ENCODE data around the gene KRTAP10-11. TPM values are rescaled to one million over a fixed set of nuclear protein-coding genes. Genes with fewer than 3 reads are reported as not detected.

KRTAP10-11 gene
- total and polyA plus RNA-seq, 2 donors from 2014 or later = not detected

DNA sequence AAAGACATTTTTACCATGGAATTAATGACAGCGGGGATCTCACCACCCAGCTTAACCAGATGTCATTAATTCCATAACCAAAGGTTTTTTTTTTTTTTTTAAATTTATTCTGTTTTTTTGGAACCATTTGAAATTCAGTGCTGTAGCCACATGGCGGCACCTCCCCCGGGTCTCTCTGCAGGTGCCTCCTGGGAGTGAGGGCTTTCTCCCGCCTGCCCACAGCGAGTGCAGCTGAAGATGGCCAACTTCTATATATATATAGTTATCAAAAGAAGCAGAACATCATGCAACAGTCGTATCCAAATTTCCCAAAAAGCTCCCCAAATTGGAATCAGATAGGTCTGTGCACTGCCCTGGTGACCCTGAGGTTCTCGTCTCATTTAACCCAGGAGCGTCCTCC is 30.7 kb upstream of the KRTAP10-11 start:
- TF ChIP-seq, protein P1, sequence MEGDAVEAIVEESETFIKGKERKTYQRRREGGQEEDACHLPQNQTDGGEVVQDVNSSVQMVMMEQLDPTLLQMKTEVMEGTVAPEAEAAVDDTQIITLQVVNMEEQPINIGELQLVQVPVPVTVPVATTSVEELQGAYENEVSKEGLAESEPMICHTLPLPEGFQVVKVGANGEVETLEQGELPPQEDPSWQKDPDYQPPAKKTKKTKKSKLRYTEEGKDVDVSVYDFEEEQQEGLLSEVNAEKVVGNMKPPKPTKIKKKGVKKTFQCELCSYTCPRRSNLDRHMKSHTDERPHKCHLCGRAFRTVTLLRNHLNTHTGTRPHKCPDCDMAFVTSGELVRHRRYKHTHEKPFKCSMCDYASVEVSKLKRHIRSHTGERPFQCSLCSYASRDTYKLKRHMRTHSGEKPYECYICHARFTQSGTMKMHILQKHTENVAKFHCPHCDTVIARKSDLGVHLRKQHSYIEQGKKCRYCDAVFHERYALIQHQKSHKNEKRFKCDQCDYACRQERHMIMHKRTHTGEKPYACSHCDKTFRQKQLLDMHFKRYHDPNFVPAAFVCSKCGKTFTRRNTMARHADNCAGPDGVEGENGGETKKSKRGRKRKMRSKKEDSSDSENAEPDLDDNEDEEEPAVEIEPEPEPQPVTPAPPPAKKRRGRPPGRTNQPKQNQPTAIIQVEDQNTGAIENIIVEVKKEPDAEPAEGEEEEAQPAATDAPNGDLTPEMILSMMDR (IDR thresholded peaks at IDR 0.05; ENCODE audit: borderline replicate concordance, extremely low read depth, insufficient read depth) = no peak
- Histone ChIP-seq H3K4me3 (ENCODE audit: low read length in 3 of 3) (no peak overlapping the region), H3K9ac (ENCODE audit: low read length in 3 of 3) (no peak overlapping the region), H3K4me1 (ENCODE audit: control insufficient read depth in 2 of 3, insufficient read depth in 2 of 3, low read depth in 1 of 3, low read length in 3 of 3) (no peaks in the 10 kb centered on the region), H3K27ac (ENCODE audit: low read depth in 2 of 2, low read length in 2 of 2) (no peak overlapping the region), H3K9me3 (ENCODE audit: control insufficient read depth in 2 of 3, insufficient read depth in 1 of 3, low read length in 3 of 3) (peaks cover 0 to 5% (median 0%) of the 10 kb centered on the region in 3 donors), H3K27me3 (ENCODE audit: control insufficient read depth, insufficient read depth, low read length) (no peaks in the 10 kb centered on the region), H3K36me3 (ENCODE audit: control insufficient read depth in 2 of 3, insufficient read depth in 3 of 3, low read length in 3 of 3) (no peaks in the 10 kb centered on the region)
- intact Hi-C loops (cut with DNase I) = no loop called here
- FAIRE-seq (no peak), DNase-seq (no peak)

DNA sequence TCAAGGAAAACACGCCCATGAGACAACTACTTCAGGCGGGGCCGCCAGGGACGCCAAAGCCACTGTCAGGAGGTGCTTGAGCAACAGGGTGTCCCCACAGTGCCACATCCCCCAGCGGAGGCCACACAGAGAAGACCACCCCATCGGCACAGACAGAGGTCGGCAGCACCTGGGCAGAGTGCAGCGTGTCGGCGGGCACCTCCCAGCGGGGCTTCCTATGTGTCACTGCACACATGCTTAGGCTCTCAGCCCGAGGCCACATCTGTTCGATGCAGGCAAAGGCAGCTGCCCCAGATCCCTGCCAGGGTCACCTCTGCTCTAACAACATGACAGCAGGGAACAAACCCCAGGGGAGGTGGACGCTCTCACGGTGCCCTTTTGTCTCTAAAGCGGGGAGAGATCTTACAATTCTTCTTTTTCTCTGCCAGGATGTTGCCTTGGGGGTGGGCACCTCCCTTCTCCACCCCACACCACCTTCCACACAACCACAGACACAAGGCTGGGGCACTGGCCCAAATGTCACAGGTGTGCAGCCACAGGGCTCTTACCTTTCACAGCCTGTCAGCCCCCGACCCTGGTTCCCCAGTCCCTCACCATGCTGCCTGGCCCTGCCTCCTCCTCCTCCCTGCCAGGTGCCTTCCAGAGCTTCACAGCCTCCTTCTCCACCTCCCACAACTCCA is 30.2 kb upstream of the KRTAP10-11 start:
- Histone ChIP-seq H3K27me3 (ENCODE audit: control insufficient read depth, insufficient read depth, low read length) (no peaks in the 10 kb centered on the region), H3K27ac (ENCODE audit: low read depth in 2 of 2, low read length in 2 of 2) (no peak overlapping the region), H3K9me3 (ENCODE audit: control insufficient read depth in 2 of 3, insufficient read depth in 1 of 3, low read length in 3 of 3) (peaks cover 0 to 5% (median 0%) of the 10 kb centered on the region in 3 donors), H3K9ac (ENCODE audit: low read length in 3 of 3) (no peak overlapping the region), H3K4me3 (ENCODE audit: low read length in 3 of 3) (no peak overlapping the region), H3K36me3 (ENCODE audit: control insufficient read depth in 2 of 3, insufficient read depth in 3 of 3, low read length in 3 of 3) (no peaks in the 10 kb centered on the region), H3K4me1 (ENCODE audit: control insufficient read depth in 2 of 3, insufficient read depth in 2 of 3, low read depth in 1 of 3, low read length in 3 of 3) (no peaks in the 10 kb centered on the region)
- TF ChIP-seq, protein P1 (IDR thresholded peaks at IDR 0.05; ENCODE audit: borderline replicate concordance, extremely low read depth, insufficient read depth) = no peak
- FAIRE-seq (no peak), DNase-seq (no peak)
- intact Hi-C loops (cut with DNase I) = no loop called here

DNA sequence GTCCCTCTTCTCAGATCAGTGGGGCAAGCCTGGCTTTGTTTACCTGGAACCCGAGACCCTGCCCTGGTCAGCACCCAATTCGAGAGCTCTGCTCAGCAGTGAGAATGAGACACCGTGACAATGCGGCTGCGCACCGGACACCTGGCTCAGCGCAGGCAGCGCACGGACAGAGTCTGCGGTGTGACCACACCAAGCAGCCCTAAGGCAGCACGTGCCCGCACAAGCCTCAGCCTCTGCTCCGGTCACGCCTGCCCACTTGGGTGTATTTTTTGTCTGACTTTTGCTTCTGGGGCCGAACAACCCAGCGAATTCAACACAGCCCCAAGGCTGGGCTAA is 29.7 kb upstream of the KRTAP10-11 start:
- Histone ChIP-seq H3K36me3 (ENCODE audit: control insufficient read depth in 2 of 3, insufficient read depth in 3 of 3, low read length in 3 of 3) (no peaks in the 10 kb centered on the region), H3K4me3 (ENCODE audit: low read length in 3 of 3) (no peak overlapping the region), H3K27me3 (ENCODE audit: control insufficient read depth, insufficient read depth, low read length) (no peaks in the 10 kb centered on the region), H3K9me3 (ENCODE audit: control insufficient read depth in 2 of 3, insufficient read depth in 1 of 3, low read length in 3 of 3) (peaks cover 0 to 1% (median 0%) of the 10 kb centered on the region in 3 donors), H3K9ac (ENCODE audit: low read length in 3 of 3) (no peak overlapping the region), H3K4me1 (ENCODE audit: control insufficient read depth in 2 of 3, insufficient read depth in 2 of 3, low read depth in 1 of 3, low read length in 3 of 3) (no peaks in the 10 kb centered on the region), H3K27ac (ENCODE audit: low read depth in 2 of 2, low read length in 2 of 2) (no peak overlapping the region)
- peak in 1 of 5 donors; percentile 13 for DNase-seq
- TF ChIP-seq, protein P1 (IDR thresholded peaks at IDR 0.05; ENCODE audit: borderline replicate concordance, extremely low read depth, insufficient read depth) = no peak
- intact Hi-C loops (cut with DNase I) = no loop called here
- FAIRE-seq = no peak

DNA sequence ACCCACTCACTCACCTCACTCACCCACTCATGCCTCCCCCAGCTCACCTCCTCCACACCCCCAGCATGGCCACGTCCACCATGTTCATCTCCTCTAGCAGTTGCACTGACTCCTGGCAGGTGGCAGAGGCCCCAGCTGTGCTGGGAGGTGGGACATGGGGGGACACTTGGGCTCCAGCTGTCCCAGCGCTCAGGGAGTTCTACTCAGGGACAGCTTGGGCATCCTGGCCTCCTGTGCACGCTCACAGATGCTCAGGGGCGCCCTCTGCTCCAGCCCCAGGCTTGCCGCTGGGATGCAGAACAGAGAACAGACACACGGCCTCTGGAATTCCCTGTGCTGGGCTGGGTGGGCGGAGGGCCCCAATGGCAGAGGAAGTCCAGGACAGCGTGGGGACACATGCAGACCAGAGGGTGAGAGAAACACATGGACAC is 29.1 kb upstream of the KRTAP10-11 start:
- DNase-seq (peak in 1 of 5 donors; percentile 70), FAIRE-seq (no peak)
- TF ChIP-seq, protein P1 (IDR thresholded peaks at IDR 0.05; ENCODE audit: borderline replicate concordance, extremely low read depth, insufficient read depth) = no peak

More for the DNA sequence above, 29.1 kb upstream of the KRTAP10-11 start:
- intact Hi-C loops (cut with DNase I) = no loop called here
- no peaks in the 10 kb centered on the region for H3K9me3 ChIP-seq (ENCODE audit: control insufficient read depth in 2 of 3, insufficient read depth in 1 of 3, low read length in 3 of 3)
- H3K27ac ChIP-seq (ENCODE audit: low read depth in 2 of 2, low read length in 2 of 2) = no peak overlapping the region
- no peaks in the 10 kb centered on the region for H3K4me1 ChIP-seq (ENCODE audit: control insufficient read depth in 2 of 3, insufficient read depth in 2 of 3, low read depth in 1 of 3, low read length in 3 of 3)
- H3K27me3 ChIP-seq (ENCODE audit: control insufficient read depth, insufficient read depth, low read length) = no peaks in the 10 kb centered on the region
- H3K36me3 ChIP-seq (ENCODE audit: control insufficient read depth in 2 of 3, insufficient read depth in 3 of 3, low read length in 3 of 3) = no peaks in the 10 kb centered on the region
- H3K9ac ChIP-seq (ENCODE audit: low read length in 3 of 3) = no peak overlapping the region
- H3K4me3 ChIP-seq (ENCODE audit: low read length in 3 of 3) = no peak overlapping the region
